NOMO-1 (cell line): ENCODE results near the gene PABPC1L.

ENCODE experiments used
- DNase-seq, 2 experiments: peaks; one replicate each; lab custom pipeline; 2025; ENCODE audit not compliant: unreplicated experiment in 2 of 2; lab: John Stamatoyannopoulos, UW

The PABPC1L gene

GRCh38 chr20:44966030-44966961, 56.4 kb downstream of the PABPC1L start, which contains the start of gene STK4:
STK4 (plus strand) TSS chr20:44966512; CDS start chr20:44966569, 57 bp downstream.
- DNase-seq, result peak; percentile 90 to 94

DNA sequence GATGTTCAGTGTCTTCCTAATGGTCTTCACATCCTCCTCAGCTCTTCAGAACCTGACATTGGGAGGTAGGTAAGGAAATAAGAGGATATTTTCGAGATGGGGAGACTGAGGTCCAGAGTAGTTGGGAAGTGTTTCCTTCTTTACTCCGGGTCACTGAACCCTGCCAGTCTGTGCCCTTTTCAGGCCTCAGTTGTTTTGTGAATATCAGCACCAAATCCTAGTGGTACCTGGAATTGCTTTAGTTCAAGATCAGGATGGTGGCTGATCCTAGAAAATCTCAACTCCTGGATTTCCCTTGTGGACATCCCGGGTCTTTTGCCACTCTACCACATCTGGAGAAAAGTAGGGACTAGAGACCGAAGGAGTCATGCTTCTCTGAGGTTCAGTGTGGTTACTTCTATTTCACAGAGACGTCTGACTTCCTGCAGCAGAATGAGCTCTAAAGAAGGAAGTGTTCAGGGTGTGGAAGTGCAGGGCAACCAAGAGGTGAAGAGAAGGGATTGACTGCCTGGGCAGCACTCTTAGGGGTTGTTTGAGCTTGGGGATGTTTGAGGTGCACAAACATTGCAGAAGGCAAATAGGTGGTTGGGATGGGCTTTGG, 57.4 kb downstream of the PABPC1L start:
- DNase-seq, result peak; percentile 68 to 87

DNA sequence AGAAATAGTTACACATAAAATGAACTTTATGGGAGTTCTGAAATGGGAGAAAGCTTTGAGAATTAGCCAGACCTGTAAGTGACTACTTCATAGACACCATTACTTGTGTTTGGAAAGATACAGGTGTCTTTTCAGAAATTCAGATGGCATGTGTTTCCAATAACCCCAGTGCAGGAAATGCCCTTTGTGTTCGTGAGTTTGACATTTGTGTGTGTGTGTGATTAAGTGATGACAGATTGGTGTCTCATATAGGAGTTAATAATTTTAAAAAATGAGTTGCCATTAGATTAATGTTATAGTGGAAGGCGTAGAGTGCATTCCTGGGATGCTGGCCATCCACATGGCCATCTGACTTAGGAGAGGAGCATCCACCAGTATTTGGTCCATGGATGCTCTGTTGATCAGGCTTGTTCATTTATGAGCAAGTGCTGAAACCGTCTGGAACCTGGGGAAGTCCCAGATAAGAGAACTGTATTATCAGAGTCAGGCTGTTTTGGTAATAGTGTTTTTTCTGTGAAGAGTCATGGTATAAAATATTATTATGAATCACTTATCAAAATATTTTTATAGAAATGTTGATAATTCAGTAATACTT, 59.5 kb downstream of the PABPC1L start:
- DNase-seq, result no peak

- DNase-seq, result peak in 1 of 2 experiments; percentile 24
Observed at GRCh38 chr20:44970243-44970757, 60.4 kb downstream of the PABPC1L start.

- no peak for DNase-seq
Observed at GRCh38 chr20:44973053-44973452, 63.2 kb downstream of the PABPC1L start.

DNA sequence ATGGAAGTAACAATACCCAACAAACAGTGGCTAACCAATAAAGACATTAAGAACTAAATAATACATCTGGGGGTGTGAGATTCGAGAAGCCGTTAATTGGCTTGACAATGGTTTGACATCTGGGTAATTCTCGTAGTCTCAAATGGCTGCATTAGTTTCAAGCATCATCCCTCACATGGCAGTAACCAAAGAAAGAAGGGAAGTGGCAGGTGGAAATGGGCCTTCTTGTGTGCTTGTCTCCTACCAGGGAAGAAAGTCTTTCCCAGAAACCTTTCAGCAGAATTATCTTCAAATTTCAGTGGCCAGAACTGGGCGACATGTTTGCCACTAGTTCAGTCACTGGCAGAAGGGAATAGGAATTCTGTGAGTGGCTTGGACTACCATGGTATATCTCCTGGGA, 66.8 kb downstream of the PABPC1L start:
- DNase-seq, result no peak

DNA sequence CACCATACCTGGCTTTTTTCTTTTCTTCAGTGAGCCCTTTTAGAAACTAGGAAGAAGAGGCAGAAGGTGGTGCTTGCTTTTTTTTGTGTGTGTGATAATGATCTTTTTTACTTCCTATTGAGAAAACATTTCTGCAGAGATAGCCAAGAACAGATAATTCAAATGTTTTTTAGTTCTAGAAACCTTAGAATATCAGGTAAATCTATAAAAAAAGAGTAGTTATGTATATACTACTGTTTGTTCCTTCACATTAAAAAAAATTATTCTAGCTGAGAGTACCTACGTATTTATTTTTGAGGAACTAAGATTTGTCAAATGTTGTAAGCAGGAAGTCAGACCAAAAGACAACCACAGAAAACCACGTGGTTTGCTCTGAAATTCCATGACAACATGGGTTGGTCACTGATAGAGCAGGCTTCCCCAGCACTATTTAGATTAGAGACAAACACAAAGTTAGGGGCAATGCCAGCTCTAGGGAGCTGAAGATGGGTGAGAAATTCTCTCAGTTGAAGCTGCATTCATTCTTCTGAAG, 69.3 kb downstream of the PABPC1L start:
- DNase-seq, result peak; percentile 66 to 97

GRCh38 chr20:44981736-44982406, 72.0 kb downstream of the PABPC1L start:
- no peak for DNase-seq

DNA sequence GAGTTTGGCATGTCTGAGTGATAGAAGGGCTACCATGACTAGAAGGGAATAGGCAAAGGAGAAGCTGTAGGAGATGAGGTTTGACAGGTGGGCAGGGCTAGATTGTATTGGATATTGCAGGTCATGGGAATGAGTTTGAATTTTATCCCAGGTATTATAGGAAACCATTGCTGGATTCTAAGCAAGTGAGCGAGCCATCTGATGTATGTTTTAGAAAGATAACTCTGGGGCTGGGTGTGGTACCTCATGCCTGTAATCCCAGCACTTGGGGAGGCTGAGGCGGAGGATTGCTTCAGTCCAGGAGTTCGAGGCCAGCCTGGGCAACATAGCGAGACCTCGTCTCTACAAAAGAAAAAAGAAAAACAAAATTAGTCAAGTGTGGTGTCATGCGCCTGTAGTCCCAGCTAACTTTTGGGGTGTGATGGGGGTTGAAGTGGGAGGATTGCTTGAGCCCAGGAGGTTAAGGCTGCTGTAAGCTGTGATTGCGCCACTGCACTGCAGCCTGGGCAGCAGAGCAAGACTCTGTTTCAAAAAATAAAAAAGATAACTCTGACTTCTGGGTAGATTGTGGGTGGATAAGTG, 73.3 kb downstream of the PABPC1L start:
- DNase-seq, result no peak

GRCh38 chr20:44988631-44989171, 78.8 kb downstream of the PABPC1L start:
- no peak for DNase-seq
